NB4 (cell line): Measurements from ENCODE around the gene RGS14.

Source experiments
- DNase-seq: peaks from one replicate; pipeline ENCODE4 v3.0.0; 2010; ENCODE audit warnings: low read depth
- H3K4me3 ChIP-seq: one replicate; pipeline ENCODE4 v1.5.1; 2011; ENCODE audit warnings: mild to moderate bottlenecking, low read depth, low read length, moderate library complexity
- MYC ChIP-seq: IDR thresholded peaks from 2 replicates; pipeline ENCODE4 v1.6.1; 2011; ENCODE audit warnings: low read depth, low read length
- POLR2A ChIP-seq: IDR thresholded peaks from 2 replicates; pipeline ENCODE4 v1.6.1; 2011; ENCODE audit warnings: mild to moderate bottlenecking; ENCODE audit not compliant: insufficient read length; ENCODE audit errors: extremely low read depth
- TF ChIP-seq, protein P1 (sequence below): IDR thresholded peaks from 2 replicates; pipeline ENCODE4 v1.6.1; 2011; ENCODE audit warnings: low read depth, low read length
- TF ChIP-seq, protein P2 (sequence below): IDR thresholded peaks from one replicate; pipeline ENCODE4 v1.5.1; 2012; ENCODE audit warnings: low read depth, low read length

RGS14 gene

GRCh38 chr5:177328545-177329231, 29.0 kb upstream of the RGS14 start:
- TF ChIP-seq MYC (no peak), POLR2A (no peak)
- TF ChIP-seq, protein P1, sequence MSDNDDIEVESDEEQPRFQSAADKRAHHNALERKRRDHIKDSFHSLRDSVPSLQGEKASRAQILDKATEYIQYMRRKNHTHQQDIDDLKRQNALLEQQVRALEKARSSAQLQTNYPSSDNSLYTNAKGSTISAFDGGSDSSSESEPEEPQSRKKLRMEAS, result no peak
- TF ChIP-seq, protein P2, sequence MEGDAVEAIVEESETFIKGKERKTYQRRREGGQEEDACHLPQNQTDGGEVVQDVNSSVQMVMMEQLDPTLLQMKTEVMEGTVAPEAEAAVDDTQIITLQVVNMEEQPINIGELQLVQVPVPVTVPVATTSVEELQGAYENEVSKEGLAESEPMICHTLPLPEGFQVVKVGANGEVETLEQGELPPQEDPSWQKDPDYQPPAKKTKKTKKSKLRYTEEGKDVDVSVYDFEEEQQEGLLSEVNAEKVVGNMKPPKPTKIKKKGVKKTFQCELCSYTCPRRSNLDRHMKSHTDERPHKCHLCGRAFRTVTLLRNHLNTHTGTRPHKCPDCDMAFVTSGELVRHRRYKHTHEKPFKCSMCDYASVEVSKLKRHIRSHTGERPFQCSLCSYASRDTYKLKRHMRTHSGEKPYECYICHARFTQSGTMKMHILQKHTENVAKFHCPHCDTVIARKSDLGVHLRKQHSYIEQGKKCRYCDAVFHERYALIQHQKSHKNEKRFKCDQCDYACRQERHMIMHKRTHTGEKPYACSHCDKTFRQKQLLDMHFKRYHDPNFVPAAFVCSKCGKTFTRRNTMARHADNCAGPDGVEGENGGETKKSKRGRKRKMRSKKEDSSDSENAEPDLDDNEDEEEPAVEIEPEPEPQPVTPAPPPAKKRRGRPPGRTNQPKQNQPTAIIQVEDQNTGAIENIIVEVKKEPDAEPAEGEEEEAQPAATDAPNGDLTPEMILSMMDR, result no peak
- no peak for DNase-seq
- H3K4me3 ChIP-seq, result no peak overlapping the region

GRCh38 chr5:177329883-177330282, 27.8 kb upstream of the RGS14 start:
- no peak for DNase-seq
- no peak overlapping the region for H3K4me3 ChIP-seq
- TF ChIP-seq, protein P1, result no peak
- TF ChIP-seq MYC, result no peak
- TF ChIP-seq, protein P2, result no peak
- no peak for TF ChIP-seq POLR2A

DNA sequence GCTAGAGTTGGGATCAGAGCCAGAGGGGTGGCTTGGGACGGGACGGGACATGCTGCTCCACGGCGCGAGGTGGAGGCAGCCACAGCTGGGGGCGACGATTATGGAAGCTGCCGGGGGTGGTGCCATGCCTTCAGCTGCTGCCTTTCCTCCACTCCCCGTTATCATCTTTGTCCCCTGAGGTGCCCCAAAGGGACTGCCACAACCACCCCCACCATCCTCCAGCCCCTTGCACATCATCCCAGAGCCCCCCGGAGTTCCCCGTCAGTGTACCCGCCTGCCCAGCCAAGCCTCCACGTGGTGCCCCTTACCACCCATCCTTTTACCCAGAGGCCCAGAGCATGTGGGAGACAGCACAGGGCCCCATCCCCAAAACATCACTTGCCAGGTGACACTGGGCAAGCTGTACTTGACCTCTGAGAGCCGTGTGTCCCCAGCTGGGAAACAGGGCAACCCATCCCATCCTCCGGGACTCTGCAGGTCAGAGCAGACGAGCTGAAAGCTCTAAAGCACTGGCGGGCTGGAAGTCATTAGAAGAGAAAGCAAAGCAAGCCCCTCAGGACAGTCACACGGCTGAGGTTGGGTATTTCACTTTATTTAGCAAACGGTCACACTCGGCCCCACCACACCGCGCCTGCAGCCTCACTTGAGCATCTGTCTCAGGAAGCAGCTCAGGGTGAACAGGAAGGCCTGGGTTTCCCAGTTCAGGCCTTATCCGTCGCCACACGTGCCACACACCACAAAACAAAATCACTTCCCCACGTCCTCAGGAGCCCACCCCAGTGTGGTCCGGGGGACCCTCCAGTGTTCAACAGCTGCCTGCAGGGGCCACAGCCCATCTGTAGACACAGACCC, 26.5 kb upstream of the RGS14 start:
- TF ChIP-seq, protein P2, result no peak
- TF ChIP-seq, protein P1, result no peak
- no peak for TF ChIP-seq MYC
- no peak for TF ChIP-seq POLR2A
- no peak overlapping the region for H3K4me3 ChIP-seq
- DNase-seq, result no peak

DNA sequence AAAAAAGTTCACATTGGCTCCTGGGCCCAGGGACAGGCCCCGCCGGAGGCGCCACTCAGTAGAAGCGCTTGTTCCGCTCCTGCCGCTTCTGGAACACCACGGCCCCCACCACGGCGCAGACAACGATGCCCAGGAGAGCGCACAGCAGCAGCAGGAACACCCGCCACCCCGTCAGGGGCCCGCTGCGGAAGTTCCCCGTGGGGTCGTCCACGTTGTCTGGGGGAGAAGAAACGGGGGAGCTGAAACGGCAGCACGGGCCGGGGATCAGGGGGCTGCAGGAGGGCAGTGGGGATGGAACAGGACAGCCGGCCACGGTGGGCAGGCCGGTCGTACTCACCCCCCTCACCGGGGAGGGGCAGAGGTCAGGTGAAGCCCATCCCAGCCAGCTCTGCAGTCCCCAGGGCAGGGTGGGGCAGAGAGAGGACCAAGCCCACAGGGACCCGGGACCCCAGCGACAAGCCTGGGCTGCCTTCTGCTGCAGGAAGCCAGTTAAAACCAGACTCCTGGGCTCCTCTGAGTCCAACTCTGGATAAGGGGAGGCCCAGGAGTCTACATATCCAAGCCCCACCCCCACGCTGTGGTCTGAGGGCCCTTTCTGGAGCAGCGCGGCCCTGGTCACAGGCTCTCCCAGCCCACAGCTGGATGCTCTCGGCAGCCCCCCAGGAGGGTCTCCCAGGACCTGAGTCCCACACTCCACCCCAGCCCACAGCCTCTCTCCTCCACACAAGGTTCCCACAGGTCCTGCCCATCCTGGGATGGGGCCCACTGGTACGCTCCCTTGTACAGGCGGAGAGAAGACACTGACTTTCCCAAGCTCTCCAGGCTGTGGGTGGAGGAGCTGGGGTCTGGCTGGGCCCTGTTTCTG, 25.5 kb upstream of the RGS14 start:
- no peak for DNase-seq
- no peak overlapping the region for H3K4me3 ChIP-seq
- TF ChIP-seq, protein P1, result no peak
- TF ChIP-seq, protein P2, result no peak
- TF ChIP-seq POLR2A (no peak), MYC (no peak)

- TF ChIP-seq POLR2A (no peak), MYC (no peak)
- TF ChIP-seq, protein P2, result no peak
- TF ChIP-seq, protein P1, result no peak
- DNase-seq, result no peak
- H3K4me3 ChIP-seq, result no peak overlapping the region
These were observed 24.8 kb upstream of the RGS14 start for GRCh38 chr5:177332896-177333260.
